ENCODE data around the gene RPTOR.

GRCh38 chr17:80712089-80712488 is 167.5 kb downstream of the RPTOR start:
- TF ChIP-seq CTCF (IDR thresholded peaks at IDR 0.05): no peak
- TF ChIP-seq EP300 (IDR thresholded peaks at IDR 0.05): no peak
- TF ChIP-seq POLR2AphosphoS5 (IDR thresholded peaks at IDR 0.05): no peak
- no peak for TF ChIP-seq POLR2A (IDR thresholded peaks at IDR 0.05)

All from upper lobe of left lung (tissue), 4 donors.